Endothelial cell (in vitro differentiated cells): ENCODE measurements around the gene DCTN3. TPM values are rescaled to one million over a fixed set of nuclear protein-coding genes. Genes with fewer than 3 reads are reported as not detected.

ENCODE experiments used
- DNase-seq: peaks from one replicate; pipeline ENCODE4 v3.0.0; 2021; ENCODE audit warnings: low spot score
- H3K27ac Mint-ChIP-seq: one replicate; pipeline ENCODE4 v1.8.0; 2021; ENCODE audit warnings: mixed read lengths, inconsistent platforms; ENCODE audit not compliant: unreplicated experiment
- H3K27me3 Mint-ChIP-seq: one replicate; pipeline ENCODE4 v1.8.0; 2021; ENCODE audit warnings: mild to moderate bottlenecking, moderate library complexity, mixed read lengths, inconsistent platforms; ENCODE audit not compliant: unreplicated experiment
- H3K36me3 Mint-ChIP-seq: one replicate; pipeline ENCODE4 v1.8.0; 2021; ENCODE audit warnings: mild to moderate bottlenecking, low read depth, mixed read lengths, inconsistent platforms; ENCODE audit not compliant: unreplicated experiment
- H3K4me1 Mint-ChIP-seq: one replicate; pipeline ENCODE4 v1.8.0; 2021; ENCODE audit warnings: mild to moderate bottlenecking, mixed read lengths, inconsistent platforms; ENCODE audit not compliant: unreplicated experiment
- H3K4me3 Mint-ChIP-seq: one replicate; pipeline ENCODE4 v1.8.0; 2021; ENCODE audit warnings: mild to moderate bottlenecking, mixed read lengths, inconsistent platforms; ENCODE audit not compliant: unreplicated experiment
- H3K9me3 Mint-ChIP-seq: one replicate; pipeline ENCODE4 v1.8.0; 2021; ENCODE audit warnings: mixed read lengths, inconsistent platforms; ENCODE audit not compliant: unreplicated experiment
- total RNA-seq: library from RNA; stranded (reverse); fragmentation: NEBNext Ultra II Directional; extraction: Animal tissue kit (Norgen Biotek cat#: 25700); gene quantifications from one replicate; pipeline ENCODE4 v1.2.1, GENCODE V29; 2021; ENCODE audit not compliant: unreplicated experiment
- TF ChIP-seq, protein P1 (sequence below): fragments of 200-600 bp; sonication (generic); IDR thresholded peaks from one replicate; pipeline ENCODE4 v1.5.0; 2021; ENCODE audit warnings: antibody characterized with exemption; ENCODE audit not compliant: unreplicated experiment

DCTN3 gene
- total RNA-seq, 1 donor from 2014 or later: 81.5 TPM

GRCh38 chr9:34587271-34587670 lies 33.0 kb downstream of the DCTN3 start:
- Mint-ChIP-seq H3K27me3 (peaks cover 38% of the 10 kb centered on the region), H3K4me1 (peaks cover 13% of the 10 kb centered on the region)

DNA sequence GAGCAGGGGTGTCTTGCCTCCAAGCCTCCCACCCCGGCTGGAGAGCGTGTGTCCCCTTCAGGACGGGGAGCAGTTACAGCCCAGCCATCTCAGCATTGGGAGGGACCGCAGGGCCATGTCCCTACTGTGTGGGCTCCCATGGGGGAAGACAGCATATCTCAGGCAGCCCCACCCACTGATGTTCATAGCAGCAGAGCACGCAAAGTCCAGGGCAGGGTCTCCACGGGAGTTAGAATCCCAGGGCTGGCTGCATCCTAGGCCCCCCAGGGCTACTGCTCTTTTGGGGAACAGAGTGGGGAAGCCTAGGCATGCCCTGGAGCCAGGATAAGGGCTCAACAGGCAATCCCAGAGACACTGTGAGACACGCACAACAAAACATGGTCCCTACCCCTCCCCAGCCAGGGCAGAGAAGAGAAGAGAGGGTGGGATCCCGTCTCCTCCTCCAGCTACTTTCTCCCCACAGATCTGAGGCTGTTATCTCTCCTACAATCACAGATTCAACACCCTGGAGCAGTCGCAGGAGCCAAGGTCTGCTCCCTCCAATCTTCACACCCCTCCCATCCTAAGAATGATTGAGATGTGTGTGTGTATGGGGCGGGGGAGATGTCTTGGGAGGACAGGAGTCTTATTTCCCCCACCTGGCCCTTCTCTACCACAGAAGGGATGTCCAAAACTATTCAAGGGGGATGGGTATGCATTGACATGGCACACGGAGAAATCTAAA lies 34.2 kb downstream of the DCTN3 start:
- no peak for DNase-seq
- TF ChIP-seq, protein P1, sequence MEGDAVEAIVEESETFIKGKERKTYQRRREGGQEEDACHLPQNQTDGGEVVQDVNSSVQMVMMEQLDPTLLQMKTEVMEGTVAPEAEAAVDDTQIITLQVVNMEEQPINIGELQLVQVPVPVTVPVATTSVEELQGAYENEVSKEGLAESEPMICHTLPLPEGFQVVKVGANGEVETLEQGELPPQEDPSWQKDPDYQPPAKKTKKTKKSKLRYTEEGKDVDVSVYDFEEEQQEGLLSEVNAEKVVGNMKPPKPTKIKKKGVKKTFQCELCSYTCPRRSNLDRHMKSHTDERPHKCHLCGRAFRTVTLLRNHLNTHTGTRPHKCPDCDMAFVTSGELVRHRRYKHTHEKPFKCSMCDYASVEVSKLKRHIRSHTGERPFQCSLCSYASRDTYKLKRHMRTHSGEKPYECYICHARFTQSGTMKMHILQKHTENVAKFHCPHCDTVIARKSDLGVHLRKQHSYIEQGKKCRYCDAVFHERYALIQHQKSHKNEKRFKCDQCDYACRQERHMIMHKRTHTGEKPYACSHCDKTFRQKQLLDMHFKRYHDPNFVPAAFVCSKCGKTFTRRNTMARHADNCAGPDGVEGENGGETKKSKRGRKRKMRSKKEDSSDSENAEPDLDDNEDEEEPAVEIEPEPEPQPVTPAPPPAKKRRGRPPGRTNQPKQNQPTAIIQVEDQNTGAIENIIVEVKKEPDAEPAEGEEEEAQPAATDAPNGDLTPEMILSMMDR: no peak
- no peaks in the 10 kb centered on the region for H3K9me3 Mint-ChIP-seq
- peaks cover 9% of the 10 kb centered on the region for H3K4me1 Mint-ChIP-seq
- H3K4me3 Mint-ChIP-seq: no peak overlapping the region
- no peak overlapping the region for H3K27ac Mint-ChIP-seq
- peaks cover 34% of the 10 kb centered on the region for H3K27me3 Mint-ChIP-seq
- peaks cover 7% of the 10 kb centered on the region for H3K36me3 Mint-ChIP-seq

More at GRCh38 chr9:34587271-34587670, 33.0 kb downstream of the DCTN3 start:
- Mint-ChIP-seq H3K9me3 (no peaks in the 10 kb centered on the region), H3K4me3 (no peak overlapping the region), H3K36me3 (peaks cover 9% of the 10 kb centered on the region), H3K27ac (no peak overlapping the region)
- no peak for DNase-seq
- TF ChIP-seq, protein P1: no peak

GRCh38 chr9:34584970-34585369 lies 35.3 kb downstream of the DCTN3 start:
- H3K4me3 Mint-ChIP-seq: no peak overlapping the region
- H3K36me3 Mint-ChIP-seq: peaks cover 7% of the 10 kb centered on the region
- TF ChIP-seq, protein P1: no peak
- H3K4me1 Mint-ChIP-seq: peaks cover 20% of the 10 kb centered on the region
- no peak overlapping the region for H3K27ac Mint-ChIP-seq
- DNase-seq: no peak
- no peaks in the 10 kb centered on the region for H3K9me3 Mint-ChIP-seq
- peaks cover 33% of the 10 kb centered on the region for H3K27me3 Mint-ChIP-seq

- TF ChIP-seq, protein P1: no peak
- peaks cover 30% of the 10 kb centered on the region for H3K27me3 Mint-ChIP-seq
- H3K4me1 Mint-ChIP-seq: peaks cover 24% of the 10 kb centered on the region
- H3K4me3 Mint-ChIP-seq: no peak overlapping the region
- no peaks in the 10 kb centered on the region for H3K36me3 Mint-ChIP-seq
- no peak overlapping the region for H3K27ac Mint-ChIP-seq
- no peak for DNase-seq
- no peaks in the 10 kb centered on the region for H3K9me3 Mint-ChIP-seq
Measured at GRCh38 chr9:34582787-34583186, 37.5 kb downstream of the DCTN3 start.

- TF ChIP-seq, protein P1: no peak
- H3K9me3 Mint-ChIP-seq: no peaks in the 10 kb centered on the region
- DNase-seq: no peak
- no peak overlapping the region for H3K27ac Mint-ChIP-seq
- peaks cover 22% of the 10 kb centered on the region for H3K27me3 Mint-ChIP-seq
- no peak overlapping the region for H3K4me3 Mint-ChIP-seq
- peaks cover 32% of the 10 kb centered on the region for H3K4me1 Mint-ChIP-seq
- H3K36me3 Mint-ChIP-seq: no peaks in the 10 kb centered on the region
Measured at GRCh38 chr9:34581318-34581717, 39.0 kb downstream of the DCTN3 start.
